Stimulated activated CD4-positive, alpha-beta T cell treated with anti-CD3 and anti-CD28 coated beads, Interleukin-15, amount 100 ng/mL, for 24 hours (primary cell): Measurements from ENCODE around the gene TSPAN17.

Experiments used
- DNase-seq: peaks from one replicate; pipeline ENCODE4 v3.0.0-alpha.2; 2020

The TSPAN17 gene

GRCh38 chr5:176643491-176644219, 3.6 kb upstream of the TSPAN17 start:
- DNase-seq = no peak

GRCh38 chr5:176644294-176644693, 3.0 kb upstream of the TSPAN17 start:
- no peak for DNase-seq

- DNase-seq = no peak
Measured at GRCh38 chr5:176644878-176645670, 2.2 kb upstream of the TSPAN17 start.

GRCh38 chr5:176646049-176646706, 1.1 kb upstream of the TSPAN17 start:
- DNase-seq = no peak

GRCh38 chr5:176646707-176647029, 616 bp upstream of the TSPAN17 start:
- no peak for DNase-seq

- peak; percentile 26 for DNase-seq
Measured at GRCh38 chr5:176647843-176648473, 674 bp downstream of the TSPAN17 start.

- DNase-seq = peak; percentile 32
Measured at GRCh38 chr5:176648474-176649194, 1.4 kb downstream of the TSPAN17 start.

GRCh38 chr5:176650354-176650884, 3.1 kb downstream of the TSPAN17 start:
- DNase-seq = no peak

GRCh38 chr5:176651472-176651980, 4.2 kb downstream of the TSPAN17 start:
- no peak for DNase-seq

GRCh38 chr5:176652136-176652535, 4.9 kb downstream of the TSPAN17 start:
- DNase-seq = no peak

- peak; percentile 86 for DNase-seq
Measured at GRCh38 chr5:176653401-176654385, 6.4 kb downstream of the TSPAN17 start.

- DNase-seq = peak; percentile 24
Measured at GRCh38 chr5:176654856-176655255, 7.6 kb downstream of the TSPAN17 start.

- DNase-seq = no peak
Measured at GRCh38 chr5:176656467-176656990, 9.2 kb downstream of the TSPAN17 start.

GRCh38 chr5:176658007-176658599, 10.8 kb downstream of the TSPAN17 start:
- DNase-seq = peak; percentile 79

GRCh38 chr5:176658817-176659511, 11.7 kb downstream of the TSPAN17 start:
- DNase-seq = no peak

GRCh38 chr5:176659512-176659839, 12.2 kb downstream of the TSPAN17 start:
- DNase-seq = no peak

GRCh38 chr5:176659860-176660461, 12.7 kb downstream of the TSPAN17 start:
- DNase-seq = no peak

- no peak for DNase-seq
Measured at GRCh38 chr5:176660530-176660859, 13.2 kb downstream of the TSPAN17 start.

GRCh38 chr5:176660860-176661641, 13.8 kb downstream of the TSPAN17 start:
- peak; percentile 82 for DNase-seq
